Activated B cell treated with CpG ODN at 0.5 μM for 24 hours (primary cell): ENCODE results near the gene CSNK2A3. TPM values are rescaled to one million over a fixed set of nuclear protein-coding genes. Genes with fewer than 3 reads are reported as not detected.

Source experiments
- ATAC-seq: fragments of 200-7000 bp; cut with Tn5 transposase; one replicate; pipeline ENCODE4 v1.10.0; 2021; ENCODE audit warnings: low read depth, mild to moderate bottlenecking, moderate library complexity
- CTCF ChIA-PET: fragments of 350-600 bp; sonication (Branson Sonifier 250); formaldehyde crosslinking; loops from one replicate; lab custom pipeline; 2021; ENCODE audit warnings: antibody characterized with exemption; lab: Charles Lee
- POLR2A ChIA-PET: fragments of 350-600 bp; sonication (Branson Sonifier 250); formaldehyde crosslinking; loops from one replicate; lab custom pipeline; 2021; ENCODE audit warnings: antibody characterized with exemption; lab: Charles Lee
- DNase-seq: peaks from one replicate; pipeline ENCODE4 v3.0.0; 2022
- H3K27ac Mint-ChIP-seq: one replicate; pipeline ENCODE4 v1.8.0; 2020; ENCODE audit warnings: mixed read lengths
- H3K27me3 Mint-ChIP-seq: one replicate; pipeline ENCODE4 v1.8.0; 2021; ENCODE audit warnings: mixed read lengths
- H3K36me3 Mint-ChIP-seq: one replicate; pipeline ENCODE4 v1.8.0; 2021; ENCODE audit warnings: low read depth, mixed read lengths
- H3K4me1 Mint-ChIP-seq: one replicate; pipeline ENCODE4 v1.8.0; 2021; ENCODE audit warnings: mixed read lengths
- H3K4me3 Mint-ChIP-seq: one replicate; pipeline ENCODE4 v1.8.0; 2020; ENCODE audit warnings: mild to moderate bottlenecking, mixed read lengths
- H3K9me3 Mint-ChIP-seq: one replicate; pipeline ENCODE4 v1.8.0; 2020; ENCODE audit warnings: mixed read lengths
- intact Hi-C: fragments of 100-400 bp; cut with micrococcal nuclease; formaldehyde crosslinking; loops from one replicate; pipeline ENCODE4 v1.15.1; 2024
- total RNA-seq: library from RNA; stranded (reverse); gene quantifications from 2 replicates; pipeline ENCODE4 v1.2.3, GENCODE V29; 2022
- TF ChIP-seq, protein P1 (sequence below): fragments of 200-600 bp; IDR thresholded peaks from one replicate; pipeline ENCODE4 v1.8.0; 2022; ENCODE audit warnings: antibody characterized with exemption, mild to moderate bottlenecking

CSNK2A3 gene
- total RNA-seq, 1 donor from 2014 or later, result 0.24 TPM

DNA sequence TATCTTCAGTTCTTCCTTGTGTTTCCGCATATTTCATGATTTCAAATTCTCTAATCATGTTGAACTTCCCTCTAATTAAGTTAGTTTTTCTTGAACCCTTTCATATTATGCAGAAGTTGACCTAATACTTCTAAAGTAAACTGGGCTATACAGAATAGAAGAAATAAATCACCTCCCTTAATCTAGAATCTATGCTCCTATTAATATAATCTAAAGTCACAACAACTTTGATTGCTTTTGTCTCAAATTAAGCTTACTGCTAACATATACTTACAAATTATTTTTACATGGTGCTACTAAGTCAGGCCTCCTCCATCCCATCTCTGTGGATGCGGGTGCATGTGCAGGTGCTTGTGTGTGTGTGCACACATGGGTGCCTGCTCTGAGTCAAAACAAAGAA is 27.3 kb upstream of the CSNK2A3 start:
- H3K27me3 Mint-ChIP-seq, result no peaks in the 10 kb centered on the region
- no peak for DNase-seq
- H3K27ac Mint-ChIP-seq, result no peak overlapping the region
- H3K4me3 Mint-ChIP-seq, result no peak overlapping the region
- intact Hi-C loops, result no loop called here
- TF ChIP-seq, protein P1, sequence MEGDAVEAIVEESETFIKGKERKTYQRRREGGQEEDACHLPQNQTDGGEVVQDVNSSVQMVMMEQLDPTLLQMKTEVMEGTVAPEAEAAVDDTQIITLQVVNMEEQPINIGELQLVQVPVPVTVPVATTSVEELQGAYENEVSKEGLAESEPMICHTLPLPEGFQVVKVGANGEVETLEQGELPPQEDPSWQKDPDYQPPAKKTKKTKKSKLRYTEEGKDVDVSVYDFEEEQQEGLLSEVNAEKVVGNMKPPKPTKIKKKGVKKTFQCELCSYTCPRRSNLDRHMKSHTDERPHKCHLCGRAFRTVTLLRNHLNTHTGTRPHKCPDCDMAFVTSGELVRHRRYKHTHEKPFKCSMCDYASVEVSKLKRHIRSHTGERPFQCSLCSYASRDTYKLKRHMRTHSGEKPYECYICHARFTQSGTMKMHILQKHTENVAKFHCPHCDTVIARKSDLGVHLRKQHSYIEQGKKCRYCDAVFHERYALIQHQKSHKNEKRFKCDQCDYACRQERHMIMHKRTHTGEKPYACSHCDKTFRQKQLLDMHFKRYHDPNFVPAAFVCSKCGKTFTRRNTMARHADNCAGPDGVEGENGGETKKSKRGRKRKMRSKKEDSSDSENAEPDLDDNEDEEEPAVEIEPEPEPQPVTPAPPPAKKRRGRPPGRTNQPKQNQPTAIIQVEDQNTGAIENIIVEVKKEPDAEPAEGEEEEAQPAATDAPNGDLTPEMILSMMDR, result no peak
- ChIA-PET CTCF (no interaction called here), POLR2A (no interaction called here)
- no peak for ATAC-seq
- no peaks in the 10 kb centered on the region for H3K4me1 Mint-ChIP-seq
- H3K36me3 Mint-ChIP-seq, result no peaks in the 10 kb centered on the region
- H3K9me3 Mint-ChIP-seq, result no peaks in the 10 kb centered on the region

DNA sequence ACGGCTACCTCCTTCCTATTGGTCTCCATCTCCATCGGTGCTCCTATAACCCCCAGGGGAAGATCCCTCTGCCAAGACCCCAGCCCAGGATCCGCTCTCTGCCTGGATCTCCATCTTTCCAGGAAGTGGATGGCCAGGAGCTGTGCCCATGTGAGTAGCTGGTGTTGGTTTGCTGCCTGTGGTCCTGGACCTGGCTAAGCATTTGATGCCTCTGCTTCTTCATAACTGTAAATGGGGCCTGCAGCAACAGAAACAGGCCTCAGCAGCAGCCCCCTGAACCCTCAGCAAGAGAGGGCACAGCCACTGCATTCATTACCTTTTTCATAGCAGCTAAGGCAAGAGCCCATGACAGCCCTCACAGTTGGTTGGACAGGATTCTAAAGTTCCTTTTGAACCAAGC is 26.6 kb upstream of the CSNK2A3 start:
- H3K36me3 Mint-ChIP-seq, result no peaks in the 10 kb centered on the region
- no peak overlapping the region for H3K4me3 Mint-ChIP-seq
- H3K4me1 Mint-ChIP-seq, result no peaks in the 10 kb centered on the region
- ChIA-PET CTCF (no interaction called here), POLR2A (no interaction called here)
- H3K27ac Mint-ChIP-seq, result no peak overlapping the region
- intact Hi-C loops, result no loop called here
- no peaks in the 10 kb centered on the region for H3K27me3 Mint-ChIP-seq
- ATAC-seq (no peak), DNase-seq (no peak)
- TF ChIP-seq, protein P1, result no peak
- H3K9me3 Mint-ChIP-seq, result no peaks in the 10 kb centered on the region

DNA sequence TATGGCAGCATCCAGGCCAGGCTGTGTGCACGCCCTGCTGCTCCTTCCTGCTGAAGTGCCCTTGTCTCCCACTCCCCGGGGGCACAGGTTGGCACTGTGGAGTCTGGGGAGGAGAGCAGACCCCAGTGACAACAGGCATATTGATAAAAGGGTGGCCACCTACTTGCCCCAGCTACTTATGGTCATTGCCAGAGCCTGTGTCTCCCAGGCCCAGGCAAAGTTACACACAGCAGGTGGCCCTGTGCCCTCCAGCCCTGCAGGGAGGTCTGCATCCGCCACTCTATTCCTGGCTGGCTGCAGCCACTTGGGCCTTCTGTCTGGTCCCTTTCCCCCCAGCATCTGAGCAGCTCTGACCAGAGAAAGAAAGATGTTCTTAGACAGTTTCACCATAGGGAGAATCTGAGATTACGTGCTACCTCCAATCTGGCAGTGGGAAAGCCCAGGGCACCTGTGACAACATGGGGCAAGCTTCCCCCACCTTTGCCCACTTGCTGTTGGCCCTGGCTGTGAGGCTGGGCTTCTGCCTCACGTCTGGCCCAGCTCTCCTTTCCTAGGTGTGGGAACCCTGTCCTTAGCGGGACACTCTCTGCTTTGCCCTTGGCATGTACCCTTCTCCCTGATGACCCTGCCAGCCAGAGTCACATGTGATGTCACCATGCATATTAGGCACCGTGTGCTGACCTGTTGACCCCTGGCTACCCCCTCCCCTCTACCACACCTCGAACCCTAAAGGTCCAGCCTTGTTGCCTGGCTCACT is 25.3 kb upstream of the CSNK2A3 start:
- no peak for ATAC-seq
- Mint-ChIP-seq H3K4me3 (no peak overlapping the region), H3K27ac (no peak overlapping the region), H3K9me3 (no peaks in the 10 kb centered on the region), H3K4me1 (no peaks in the 10 kb centered on the region), H3K27me3 (no peaks in the 10 kb centered on the region), H3K36me3 (no peaks in the 10 kb centered on the region)
- TF ChIP-seq, protein P1, result no peak
- ChIA-PET CTCF (no interaction called here), POLR2A (no interaction called here)
- DNase-seq, result no peak
- intact Hi-C loops, result no loop called here

DNA sequence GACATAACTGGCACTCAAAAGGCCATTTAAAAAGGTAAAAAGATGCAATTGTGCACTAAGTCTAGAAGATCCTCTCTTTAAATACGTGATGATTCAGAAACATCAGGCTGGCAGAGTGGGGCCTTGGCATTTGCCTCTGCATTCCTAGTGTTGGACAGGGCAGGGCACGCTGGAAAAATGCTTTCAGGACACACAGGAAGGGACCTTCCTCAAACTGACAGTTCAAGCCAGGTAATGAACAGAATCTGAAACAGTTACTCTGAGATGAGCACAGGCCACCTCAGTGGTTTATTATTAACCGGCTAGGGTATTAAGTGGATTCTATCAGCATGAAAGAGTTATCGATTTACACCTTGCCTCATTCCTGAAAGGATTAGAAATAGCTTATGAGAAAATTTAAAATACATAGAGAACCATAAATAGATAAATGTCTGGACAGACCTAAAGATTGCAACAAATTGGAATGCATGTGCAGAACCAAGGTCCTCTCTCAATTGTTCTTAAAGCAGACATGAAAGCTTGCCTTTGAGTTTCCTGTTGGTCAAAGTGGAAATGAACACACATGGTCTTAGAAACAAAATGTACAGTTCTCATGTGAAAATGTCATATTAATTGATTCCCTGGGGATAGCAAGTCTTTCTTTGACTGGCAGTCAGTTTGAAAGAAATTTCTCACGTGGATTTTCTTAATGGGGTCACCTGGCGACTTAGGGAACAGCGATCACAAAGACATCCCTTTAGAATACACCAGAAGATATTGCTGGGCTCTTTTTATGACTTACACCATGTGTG is 21.5 kb upstream of the CSNK2A3 start:
- TF ChIP-seq, protein P1, result no peak
- CTCF ChIA-PET, result no interaction called here
- no peak for DNase-seq
- ATAC-seq, result no peak
- POLR2A ChIA-PET, result no interaction called here
- Mint-ChIP-seq H3K4me1 (no peaks in the 10 kb centered on the region), H3K36me3 (no peaks in the 10 kb centered on the region), H3K9me3 (no peaks in the 10 kb centered on the region), H3K27me3 (no peaks in the 10 kb centered on the region), H3K27ac (no peak overlapping the region), H3K4me3 (no peak overlapping the region)
- intact Hi-C loops, result no loop called here

DNA sequence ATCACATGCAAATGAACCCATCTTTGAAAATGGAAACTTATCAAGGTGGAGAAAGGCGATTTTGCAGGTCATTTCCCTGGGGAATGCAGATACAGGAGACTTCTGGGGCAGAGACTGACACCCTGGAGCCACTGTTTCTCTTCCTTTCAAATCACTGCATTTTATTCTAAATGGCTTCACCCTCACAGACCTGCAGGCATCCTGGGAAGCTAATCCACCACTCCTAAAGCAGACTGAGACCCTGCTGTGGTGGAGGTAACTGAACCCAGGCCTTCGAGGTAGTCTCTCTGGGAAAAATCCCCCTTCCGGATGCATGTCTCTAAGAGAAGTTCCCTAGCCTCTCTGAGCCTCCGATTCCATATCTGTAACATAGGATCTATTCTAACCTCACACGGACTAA is 20.9 kb upstream of the CSNK2A3 start:
- DNase-seq (no peak), ATAC-seq (no peak)
- Mint-ChIP-seq H3K36me3 (no peaks in the 10 kb centered on the region), H3K4me1 (no peaks in the 10 kb centered on the region), H3K4me3 (no peak overlapping the region), H3K27me3 (no peaks in the 10 kb centered on the region), H3K9me3 (no peaks in the 10 kb centered on the region), H3K27ac (no peak overlapping the region)
- ChIA-PET CTCF (no interaction called here), POLR2A (no interaction called here)
- TF ChIP-seq, protein P1, result no peak
- intact Hi-C loops, result no loop called here
